Gastrocnemius medialis (tissue), 4 donors: ENCODE measurements around the gene LDLRAD3.

Experiments
- CTCF ChIP-seq, 5 experiments: fragments of 450-650 bp in 3 of 5; fragments of 200-600 bp in 2 of 5; sonication (generic) in 2 of 5; IDR thresholded peaks in 4 of 5; conservative IDR thresholded peaks in 1 of 5; 1 replicate in 4 of 5; 2 replicates in 1 of 5; pipeline ENCODE4 v1.5.1; 2016 to 2019; ENCODE audit warnings: antibody characterized with exemption in 5 of 5, mild to moderate bottlenecking in 3 of 5, moderate library complexity in 3 of 5
- POLR2A ChIP-seq, 2 donors: fragments of 450-650 bp; IDR thresholded peaks; one replicate each; pipeline ENCODE4 v1.6.1; 2017; ENCODE audit warnings: antibody characterized with exemption in 2 of 2, mild to moderate bottlenecking in 2 of 2, moderate library complexity in 2 of 2

GRCh38 chr11:36034551-36035331, 90.9 kb downstream of the LDLRAD3 start:
- TF ChIP-seq CTCF (IDR thresholded peaks at IDR 0.05 in 4 of 5, conservative IDR thresholded peaks at IDR 0.05 in 1 of 5) (no peak), POLR2A (IDR thresholded peaks at IDR 0.05) (no peak)
